ENCODE results near the gene LAMB1.

Gene LAMB1

GRCh38 chr7:108016841-108017775, 14.1 kb upstream of the LAMB1 start:
- DNase-seq, result peak; percentile 61

- no peak for DNase-seq
Measured at GRCh38 chr7:108015740-108016139, 12.8 kb upstream of the LAMB1 start.

- DNase-seq, result peak; percentile 60
Measured at GRCh38 chr7:108014747-108015682, 12.1 kb upstream of the LAMB1 start.

- no peak for DNase-seq
Measured at GRCh38 chr7:108014215-108014614, 11.3 kb upstream of the LAMB1 start.

- no peak for DNase-seq
Measured at GRCh38 chr7:108012499-108013430, 9.8 kb upstream of the LAMB1 start.

- DNase-seq, result no peak
Measured at GRCh38 chr7:108010377-108010776, 7.4 kb upstream of the LAMB1 start.

- no peak for DNase-seq
Measured at GRCh38 chr7:108009873-108010272, 6.9 kb upstream of the LAMB1 start.

GRCh38 chr7:108008827-108009226, 5.9 kb upstream of the LAMB1 start:
- DNase-seq, result no peak

GRCh38 chr7:108008240-108008639, 5.3 kb upstream of the LAMB1 start:
- no peak for DNase-seq

GRCh38 chr7:108007762-108008161, 4.8 kb upstream of the LAMB1 start:
- DNase-seq, result no peak

GRCh38 chr7:108007261-108007660, 4.3 kb upstream of the LAMB1 start:
- DNase-seq, result no peak

GRCh38 chr7:108004220-108005142, 1.5 kb upstream of the LAMB1 start:
- no peak for DNase-seq

GRCh38 chr7:108003599-108003935, 606 bp upstream of the LAMB1 start:
- DNase-seq, result no peak

- peak; percentile 42 for DNase-seq
Measured at GRCh38 chr7:108001764-108002725, 916 bp downstream of the LAMB1 start.

- no peak for DNase-seq
Measured at GRCh38 chr7:108000875-108001763, 1.8 kb downstream of the LAMB1 start.

GRCh38 chr7:107999779-108000560, 3.0 kb downstream of the LAMB1 start:
- no peak for DNase-seq

- DNase-seq, result no peak
Measured at GRCh38 chr7:107998660-107999480, 4.1 kb downstream of the LAMB1 start.

All from NCI-H146 (cell line).